Fibroblast of lung (primary cell): ENCODE measurements around the gene CACTIN.

Experiments
- CTCF ChIP-seq, 2 donors: IDR thresholded peaks in 1 of 2; conservative IDR thresholded peaks in 1 of 2; 1 replicate in 1 of 2; 2 replicates in 1 of 2; pipeline ENCODE4 v1.5.1; 2011 to 2012; ENCODE audit warnings: low read length in 2 of 2, control low read depth in 1 of 2, inconsistent platforms in 1 of 2, low read depth in 1 of 2, mild to moderate bottlenecking in 1 of 2
- EZH2 ChIP-seq: IDR thresholded peaks from 2 replicates; pipeline ENCODE4 v1.5.1; 2012; ENCODE audit warnings: low read length, control low read depth, mild to moderate bottlenecking; ENCODE audit errors: missing control alignments

GRCh38 chr19:3644351-3645066, 17.9 kb upstream of the CACTIN start:
- TF ChIP-seq CTCF (conservative IDR thresholded peaks at IDR 0.05 in 1 of 2, IDR thresholded peaks at IDR 0.05 in 1 of 2; ENCODE audit: low read depth in 1 of 2, low read length in 2 of 2) (no peak), EZH2 (no peak)
